ENCODE data around the gene CXorf66. TPM values are rescaled to one million over a fixed set of nuclear protein-coding genes. Genes with fewer than 3 reads are reported as not detected.
A peak's percentile ranks its signal among the peaks of the same experiment; 100 is the strongest.

CXorf66 gene
- total RNA-seq, 2 donors from 2014 or later: not detected

DNA sequence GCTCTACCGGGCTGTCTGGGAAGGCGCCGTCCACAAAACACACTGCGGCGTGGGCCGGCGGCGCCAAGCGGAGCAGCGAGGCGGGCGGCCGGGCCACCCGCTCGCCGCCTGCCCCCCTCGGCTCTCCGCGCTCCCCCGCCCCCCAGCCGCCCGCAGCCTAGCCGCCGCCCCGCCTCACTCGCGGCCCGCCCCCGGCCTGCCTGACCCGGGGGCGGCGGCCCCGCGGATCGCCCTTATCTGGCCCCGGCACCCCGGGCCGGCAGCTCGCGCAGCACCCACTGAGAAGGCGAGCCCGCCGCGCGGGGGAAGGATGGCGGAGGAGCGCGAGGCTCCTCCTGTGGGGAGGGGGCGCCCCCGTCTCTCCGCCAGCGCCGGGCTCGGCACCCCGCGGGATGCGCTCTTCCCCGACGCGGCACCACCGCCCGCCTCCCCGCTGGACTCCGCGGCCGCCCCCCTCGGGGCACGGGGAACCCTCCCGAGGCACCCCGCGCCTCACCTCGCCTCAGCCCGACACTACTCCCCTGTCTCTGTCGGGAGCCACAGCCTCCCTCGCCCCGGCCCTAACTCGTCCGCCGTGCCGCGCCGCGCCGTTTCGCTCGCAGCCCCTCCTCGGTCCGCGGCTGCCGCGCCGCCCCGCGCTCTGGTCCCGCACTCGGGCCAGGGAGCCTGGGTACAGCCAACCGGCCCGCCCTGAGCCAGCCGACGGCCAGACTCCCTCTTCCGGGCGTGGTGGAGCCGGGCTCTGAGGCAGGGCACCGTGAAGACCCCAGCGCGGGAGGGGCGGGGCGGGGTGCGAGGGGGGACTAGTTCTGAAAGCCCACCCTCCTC is 33.0 kb downstream of the CXorf66 start:
- Mint-ChIP-seq H3K4me3 (peak overlapping the region; percentile 84), H3K36me3 (ENCODE audit: low read depth) (peaks cover 8% of the 10 kb centered on the region), H3K4me1 (peaks cover 31% of the 10 kb centered on the region), H3K27me3 (ENCODE audit: insufficient read depth) (no peaks in the 10 kb centered on the region), H3K9me3 (no peaks in the 10 kb centered on the region), H3K27ac (peak overlapping the region; percentile 80)
- TF ChIP-seq, protein P1, sequence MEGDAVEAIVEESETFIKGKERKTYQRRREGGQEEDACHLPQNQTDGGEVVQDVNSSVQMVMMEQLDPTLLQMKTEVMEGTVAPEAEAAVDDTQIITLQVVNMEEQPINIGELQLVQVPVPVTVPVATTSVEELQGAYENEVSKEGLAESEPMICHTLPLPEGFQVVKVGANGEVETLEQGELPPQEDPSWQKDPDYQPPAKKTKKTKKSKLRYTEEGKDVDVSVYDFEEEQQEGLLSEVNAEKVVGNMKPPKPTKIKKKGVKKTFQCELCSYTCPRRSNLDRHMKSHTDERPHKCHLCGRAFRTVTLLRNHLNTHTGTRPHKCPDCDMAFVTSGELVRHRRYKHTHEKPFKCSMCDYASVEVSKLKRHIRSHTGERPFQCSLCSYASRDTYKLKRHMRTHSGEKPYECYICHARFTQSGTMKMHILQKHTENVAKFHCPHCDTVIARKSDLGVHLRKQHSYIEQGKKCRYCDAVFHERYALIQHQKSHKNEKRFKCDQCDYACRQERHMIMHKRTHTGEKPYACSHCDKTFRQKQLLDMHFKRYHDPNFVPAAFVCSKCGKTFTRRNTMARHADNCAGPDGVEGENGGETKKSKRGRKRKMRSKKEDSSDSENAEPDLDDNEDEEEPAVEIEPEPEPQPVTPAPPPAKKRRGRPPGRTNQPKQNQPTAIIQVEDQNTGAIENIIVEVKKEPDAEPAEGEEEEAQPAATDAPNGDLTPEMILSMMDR (conservative IDR thresholded peaks at IDR 0.05): peak; percentile 36
- Histone ChIP-seq H3K4me1 (ENCODE audit: control insufficient read depth, insufficient read depth, low read length) (peaks cover 4% of the 10 kb centered on the region), H3K27ac (ENCODE audit: low read depth, low read length) (peak overlapping the region; percentile 83), H3K9me3 (ENCODE audit: control insufficient read depth, low read length) (no peaks in the 10 kb centered on the region), H3K4me3 (ENCODE audit: low read length) (peak overlapping the region; percentile 82), H3K9ac (ENCODE audit: extremely low read depth, low read length, poor library complexity, severe bottlenecking) (peak overlapping the region; percentile 49), H3K36me3 (ENCODE audit: control insufficient read depth, insufficient read depth, low read length) (no peaks in the 10 kb centered on the region), H3K27me3 (ENCODE audit: control insufficient read depth, insufficient read depth, low read length, poor library complexity, severe bottlenecking) (no peaks in the 10 kb centered on the region)
- 0% methylated on average over 104 of the region's 109 CpGs; no CpG with 5 or more reads in 1 of the 2 experiments for WGBS, 2 experiments (ENCODE audit: insufficient coverage in 1 of 2, insufficient read length in 1 of 2)
- no peak for DNase-seq

GRCh38 chrX:139931646-139932072 is 33.7 kb downstream of the CXorf66 start:
- H3K27ac ChIP-seq (ENCODE audit: low read depth, low read length): no peak overlapping the region

GRCh38 chrX:139930916-139931645 is 34.2 kb downstream of the CXorf66 start:
- Histone ChIP-seq H3K27ac (ENCODE audit: low read depth, low read length) (no peak overlapping the region), H3K4me3 (ENCODE audit: low read length) (peak overlapping the region; percentile 79), H3K36me3 (ENCODE audit: control insufficient read depth, insufficient read depth, low read length) (no peaks in the 10 kb centered on the region), H3K9ac (ENCODE audit: extremely low read depth, low read length, poor library complexity, severe bottlenecking) (peak overlapping the region; percentile 49), H3K4me1 (ENCODE audit: control insufficient read depth, insufficient read depth, low read length) (peaks cover 4% of the 10 kb centered on the region), H3K9me3 (ENCODE audit: control insufficient read depth, low read length) (no peaks in the 10 kb centered on the region), H3K27me3 (ENCODE audit: control insufficient read depth, insufficient read depth, low read length, poor library complexity, severe bottlenecking) (no peaks in the 10 kb centered on the region)
- TF ChIP-seq, protein P1 (conservative IDR thresholded peaks at IDR 0.05): no peak
- Mint-ChIP-seq H3K27ac (peak overlapping the region; percentile 35), H3K4me1 (peaks cover 21% of the 10 kb centered on the region), H3K27me3 (ENCODE audit: insufficient read depth) (no peaks in the 10 kb centered on the region), H3K36me3 (ENCODE audit: low read depth) (peaks cover 8% of the 10 kb centered on the region), H3K9me3 (no peaks in the 10 kb centered on the region), H3K4me3 (peak overlapping the region; percentile 84)
- WGBS, 2 experiments (ENCODE audit: insufficient coverage in 1 of 2, insufficient read length in 1 of 2): 3% methylated on average over 27 of the region's 27 CpGs; no CpG with 5 or more reads in 1 of the 2 experiments
- DNase-seq: peak; percentile 62

More at GRCh38 chrX:139931646-139932072, 33.7 kb downstream of the CXorf66 start:
- Histone ChIP-seq H3K9me3 (ENCODE audit: control insufficient read depth, low read length) (no peaks in the 10 kb centered on the region), H3K4me3 (ENCODE audit: low read length) (peak overlapping the region; percentile 79), H3K9ac (ENCODE audit: extremely low read depth, low read length, poor library complexity, severe bottlenecking) (peak overlapping the region; percentile 49), H3K4me1 (ENCODE audit: control insufficient read depth, insufficient read depth, low read length) (peaks cover 4% of the 10 kb centered on the region), H3K27me3 (ENCODE audit: control insufficient read depth, insufficient read depth, low read length, poor library complexity, severe bottlenecking) (no peaks in the 10 kb centered on the region), H3K36me3 (ENCODE audit: control insufficient read depth, insufficient read depth, low read length) (no peaks in the 10 kb centered on the region)
- H3K27me3 Mint-ChIP-seq (ENCODE audit: insufficient read depth): no peaks in the 10 kb centered on the region
- H3K4me3 Mint-ChIP-seq: peak overlapping the region; percentile 84
- peaks cover 8% of the 10 kb centered on the region for H3K36me3 Mint-ChIP-seq (ENCODE audit: low read depth)
- 0% methylated on average over 33 of the region's 33 CpGs; no CpG with 5 or more reads in 1 of the 2 experiments for WGBS, 2 experiments (ENCODE audit: insufficient coverage in 1 of 2, insufficient read length in 1 of 2)
- H3K4me1 Mint-ChIP-seq: peaks cover 27% of the 10 kb centered on the region
- peak overlapping the region; percentile 35 for H3K27ac Mint-ChIP-seq
- no peaks in the 10 kb centered on the region for H3K9me3 Mint-ChIP-seq
- peak; percentile 53 for DNase-seq
- TF ChIP-seq, protein P1 (conservative IDR thresholded peaks at IDR 0.05): no peak

Measured in endodermal cell (in vitro differentiated cells).